Measurements from ENCODE around the gene SCAPER. TPM values are rescaled to one million over a fixed set of nuclear protein-coding genes. Genes with fewer than 3 reads are reported as not detected.

The SCAPER gene
- total and polyA plus RNA-seq, 2 donors (not counting 1 experiment from before 2014, with no cell fraction given), result 8.3 to 61.6 TPM

GRCh38 chr15:76328958-76329357 is 576.2 kb downstream of the SCAPER start:
- intact Hi-C loops (cut with micrococcal nuclease), result no loop called here
- H3K9me3 Mint-ChIP-seq (ENCODE audit: insufficient read depth), result no peaks in the 10 kb centered on the region
- no peak overlapping the region for H2AFZ ChIP-seq (ENCODE audit: insufficient read depth, low read depth, low read length, poor library complexity, severe bottlenecking)
- no peaks in the 10 kb centered on the region for H3K9me3 ChIP-seq (ENCODE audit: control extremely low read depth in 1 of 3, control insufficient read depth in 2 of 3, insufficient read depth in 1 of 3, low read length in 2 of 3)
- no peak for DNase-seq
- no peak for TF ChIP-seq CTCF (IDR thresholded peaks at IDR 0.05)
- TF ChIP-seq EZH2 (IDR thresholded peaks at IDR 0.05; ENCODE audit: borderline replicate concordance, insufficient read depth, low read depth, low read length, poor library complexity, severe bottlenecking), result no peak
- H3K27ac ChIP-seq (ENCODE audit: low read length in 2 of 2), result no peak overlapping the region
- no peak overlapping the region for H3K9ac ChIP-seq (ENCODE audit: low read length)
- H3K27me3 Mint-ChIP-seq, result peaks cover 43% of the 10 kb centered on the region
- no peaks in the 10 kb centered on the region for H4K20me1 ChIP-seq (ENCODE audit: control insufficient read depth, insufficient read depth, low read length, poor library complexity, severe bottlenecking)
- 68% methylated on average over 4 of the region's 4 CpGs for WGBS (ENCODE audit: insufficient coverage)
- no peaks in the 10 kb centered on the region for H3K4me1 ChIP-seq (ENCODE audit: control insufficient read depth in 2 of 2, insufficient read depth in 2 of 2, low read length in 2 of 2)
- peaks cover 0 to 43% (median 14%) of the 10 kb centered on the region in 4 experiments for H3K27me3 ChIP-seq (replicated peaks in 1 of 4; ENCODE audit: control extremely low read depth in 1 of 4, control insufficient read depth in 3 of 4, insufficient read depth in 4 of 4, low read length in 3 of 4)
- no peaks in the 10 kb centered on the region for H3K79me2 ChIP-seq (ENCODE audit: control insufficient read depth, insufficient read depth, low read length)
- ChIA-PET POLR2A (no interaction called here), CTCF (interaction anchor here (2.6 kb wide), 1 partner anchor 138 kb away, joined by 9 read pairs; no protein-coding TSS in a partner anchor)
- no peak overlapping the region for H3K4me2 ChIP-seq (replicated peaks; ENCODE audit: low read depth, low read length, poor library complexity, severe bottlenecking)
- no peaks in the 10 kb centered on the region for H3K4me1 Mint-ChIP-seq
- no peak overlapping the region for H3K4me3 Mint-ChIP-seq
- ATAC-seq (ENCODE audit: low read depth), result no peak
- H3K27ac Mint-ChIP-seq, result no peak overlapping the region
- no peaks in the 10 kb centered on the region for H3K36me3 ChIP-seq (replicated peaks in 1 of 2; ENCODE audit: control extremely low read depth in 1 of 2, control insufficient read depth in 1 of 2, extremely low read depth in 1 of 2, insufficient read depth in 2 of 2, low read length in 1 of 2)
- no peak overlapping the region for H3K4me3 ChIP-seq (ENCODE audit: control extremely low read depth in 1 of 5, extremely low read depth in 1 of 5, insufficient read depth in 1 of 5, low read depth in 2 of 5, low read length in 4 of 5)

- H3K4me2 ChIP-seq (replicated peaks; ENCODE audit: low read depth, low read length, poor library complexity, severe bottlenecking), result no peak overlapping the region
- Mint-ChIP-seq H3K27ac (no peak overlapping the region), H3K9me3 (ENCODE audit: insufficient read depth) (no peaks in the 10 kb centered on the region), H3K4me3 (no peak overlapping the region), H3K4me1 (no peaks in the 10 kb centered on the region), H3K27me3 (peaks cover 46% of the 10 kb centered on the region)
- ChIA-PET CTCF (no interaction called here), POLR2A (no interaction called here)
- H4K20me1 ChIP-seq (ENCODE audit: control insufficient read depth, insufficient read depth, low read length, poor library complexity, severe bottlenecking), result no peaks in the 10 kb centered on the region
- no peaks in the 10 kb centered on the region for H3K9me3 ChIP-seq (ENCODE audit: control extremely low read depth in 1 of 3, control insufficient read depth in 2 of 3, insufficient read depth in 1 of 3, low read length in 2 of 3)
- peaks cover 0 to 43% (median 10%) of the 10 kb centered on the region in 4 experiments for H3K27me3 ChIP-seq (replicated peaks in 1 of 4; ENCODE audit: control extremely low read depth in 1 of 4, control insufficient read depth in 3 of 4, insufficient read depth in 4 of 4, low read length in 3 of 4)
- no peaks in the 10 kb centered on the region for H3K36me3 ChIP-seq (replicated peaks in 1 of 2; ENCODE audit: control extremely low read depth in 1 of 2, control insufficient read depth in 1 of 2, extremely low read depth in 1 of 2, insufficient read depth in 2 of 2, low read length in 1 of 2)
- H3K27ac ChIP-seq (ENCODE audit: low read length in 2 of 2), result no peak overlapping the region
- H3K4me1 ChIP-seq (ENCODE audit: control insufficient read depth in 2 of 2, insufficient read depth in 2 of 2, low read length in 2 of 2), result no peaks in the 10 kb centered on the region
- H3K4me3 ChIP-seq (ENCODE audit: control extremely low read depth in 1 of 5, extremely low read depth in 1 of 5, insufficient read depth in 1 of 5, low read depth in 2 of 5, low read length in 4 of 5), result no peak overlapping the region
- TF ChIP-seq EZH2 (IDR thresholded peaks at IDR 0.05; ENCODE audit: borderline replicate concordance, insufficient read depth, low read depth, low read length, poor library complexity, severe bottlenecking) (no peak), CTCF (IDR thresholded peaks at IDR 0.05) (no peak)
- 85% methylated on average over 2 of the region's 8 CpGs for WGBS (ENCODE audit: insufficient coverage)
- H2AFZ ChIP-seq (ENCODE audit: insufficient read depth, low read depth, low read length, poor library complexity, severe bottlenecking), result no peak overlapping the region
- no peaks in the 10 kb centered on the region for H3K79me2 ChIP-seq (ENCODE audit: control insufficient read depth, insufficient read depth, low read length)
- ATAC-seq (ENCODE audit: low read depth), result no peak
- no peak overlapping the region for H3K9ac ChIP-seq (ENCODE audit: low read length)
- intact Hi-C loops (cut with micrococcal nuclease), result no loop called here
- no peak for DNase-seq
Observed at GRCh38 chr15:76328106-76328696, 576.9 kb downstream of the SCAPER start.
